Measurements from ENCODE around the gene NPLOC4. TPM values are rescaled to one million over a fixed set of nuclear protein-coding genes. Genes with fewer than 3 reads are reported as not detected.

The NPLOC4 gene
- total and polyA plus RNA-seq, 2 of the 8 experiments (the other 6 are each of a cell fraction or from before 2014, with no cell fraction given), result 70.7 to 92.7 TPM

DNA sequence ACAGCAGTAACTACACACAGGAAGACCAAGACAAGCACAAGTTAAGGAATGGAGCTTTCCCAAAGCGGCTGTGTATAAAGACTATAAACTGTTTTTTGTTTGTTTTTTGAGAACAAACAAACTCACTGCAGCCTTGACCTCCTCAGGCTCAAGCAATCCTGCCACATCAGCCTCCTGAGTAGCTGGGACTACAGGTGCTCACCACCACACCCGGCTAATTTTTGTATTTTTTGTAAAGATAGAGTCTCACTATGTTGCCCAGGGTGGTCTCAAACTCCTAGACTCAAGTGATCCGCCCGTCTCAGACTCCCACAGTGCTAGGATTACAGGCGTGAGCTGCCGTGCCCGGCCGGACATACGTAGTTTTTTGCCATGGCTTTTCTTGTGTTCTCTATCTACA lies 23.5 kb upstream of the NPLOC4 start:
- TF ChIP-seq SP4 (IDR thresholded peaks at IDR 0.05; ENCODE audit: low read length), result no peak
- TF ChIP-seq EZH2 (IDR thresholded peaks at IDR 0.05; ENCODE audit: low read depth, low read length, severe bottlenecking), result no peak
- no peak for TF ChIP-seq TAF1 (IDR thresholded peaks at IDR 0.05; ENCODE audit: low read depth, low read length)
- TF ChIP-seq CEBPB (IDR thresholded peaks at IDR 0.05; ENCODE audit: low read depth, low read length), result no peak
- no peak for TF ChIP-seq RBBP5 (IDR thresholded peaks at IDR 0.05; ENCODE audit: borderline replicate concordance, low read depth, low read length)
- no peak for TF ChIP-seq JUN (IDR thresholded peaks at IDR 0.05; ENCODE audit: low read depth, low read length)
- no peak for TF ChIP-seq BRCA1 (IDR thresholded peaks at IDR 0.05; ENCODE audit: low read depth, low read length)
- no peak for TF ChIP-seq YY1 (IDR thresholded peaks at IDR 0.05; ENCODE audit: low read depth, low read length)
- Histone ChIP-seq H3K9me3 (ENCODE audit: insufficient read depth in 2 of 2, low read depth in 1 of 2, low read length in 1 of 2) (no peaks in the 10 kb centered on the region), H3K27ac (ENCODE audit: low read depth, low read length) (no peak overlapping the region), H3K23me2 (ENCODE audit: low read depth, low read length) (no peaks in the 10 kb centered on the region; the same call in 1 of the 2 replicates), H4K5ac (ENCODE audit: insufficient read length, low read depth, low read length) (no peak overlapping the region), H4K20me1 (replicated peaks in 1 of 2; ENCODE audit: control insufficient read depth in 1 of 2, insufficient read depth in 2 of 2, low read length in 2 of 2) (no peaks in the 10 kb centered on the region), H3K14ac (ENCODE audit: insufficient read length) (no peak overlapping the region), H3K4me1 (replicated peaks in 1 of 4; ENCODE audit: control insufficient read depth in 3 of 4, insufficient read depth in 4 of 4, low read length in 3 of 4) (peaks cover under 1 to 5% (median 2%) of the 10 kb centered on the region in 4 experiments), H2BK20ac (ENCODE audit: low read length) (no peak overlapping the region), H3K9ac (replicated peaks in 1 of 4; ENCODE audit: extremely low read depth in 1 of 4, low read depth in 3 of 4, low read length in 3 of 4) (no peak overlapping the region), H3K79me2 (ENCODE audit: control insufficient read depth in 1 of 2, insufficient read depth in 2 of 2, low read length in 2 of 2) (peaks cover 0 to 2% of the 10 kb centered on the region in 2 experiments; a peak in 1 of 4 replicates), H3K4me2 (ENCODE audit: insufficient read depth in 1 of 2, low read depth in 2 of 2, low read length in 2 of 2) (no peak overlapping the region), H2BK12ac (ENCODE audit: low read depth, low read length) (no peak overlapping the region), H3K56ac (replicated peaks; ENCODE audit: insufficient read length, low read depth, low read length) (no peak overlapping the region), H2BK15ac (ENCODE audit: low read length) (no peak overlapping the region), H2AK5ac (ENCODE audit: low read depth, low read length) (no peak overlapping the region), H3K18ac (ENCODE audit: extremely low read depth, low read length) (no peak overlapping the region), H2BK120ac (replicated peaks; ENCODE audit: low read depth, low read length) (no peak overlapping the region), H3K23ac (ENCODE audit: insufficient read length) (no peak overlapping the region), H2AFZ (ENCODE audit: low read length) (no peak overlapping the region), H3K79me1 (ENCODE audit: low read depth, low read length) (peaks cover 4% of the 10 kb centered on the region; the same call in 1 of the 2 replicates), H3K36me3 (ENCODE audit: control insufficient read depth in 2 of 4, insufficient read depth in 4 of 4, low read length in 3 of 4) (peaks cover 0 to 5% (median 0%) of the 10 kb centered on the region in 4 experiments; a peak in 1 of 8 replicates), H3K4me3 (ENCODE audit: extremely low read depth in 1 of 4, insufficient read depth in 2 of 4, low read depth in 3 of 4, low read length in 4 of 4) (no peak overlapping the region), H3K4ac (replicated peaks; ENCODE audit: insufficient read length, low read depth, low read length) (no peak overlapping the region), H4K8ac (ENCODE audit: extremely low read depth, insufficient read depth, low read length) (no peak overlapping the region), H4K91ac (replicated peaks; ENCODE audit: insufficient read length, low read length) (no peak overlapping the region), H3K27me3 (replicated peaks in 1 of 4; ENCODE audit: control insufficient read depth in 3 of 4, extremely low read depth in 1 of 4, insufficient read depth in 3 of 4, low read length in 3 of 4) (no peaks in the 10 kb centered on the region), H2BK5ac (ENCODE audit: low read depth, low read length) (no peak overlapping the region)
- CTCF ChIA-PET (ENCODE audit: partially characterized antibody), result interaction anchor here (0.7 to 1.2 kb wide), 4 partner anchors 11 to 22 kb away, joined by 3 read pairs; no protein-coding TSS in a partner anchor
- 92% methylated on average over 9 of the region's 9 CpGs; no CpG with 5 or more reads in 1 of the 2 experiments for WGBS, 2 experiments (ENCODE audit: extremely low coverage in 1 of 2, insufficient coverage in 1 of 2, insufficient read length in 1 of 2, insufficient replicate concordance in 2 of 2, low coverage in 1 of 2, low lambda C conversion rate in 2 of 2, missing lambda C conversion rate in 1 of 2)
- DNase-seq (ENCODE audit: low read depth in 1 of 2, low spot score in 2 of 2), result no peak
- FAIRE-seq, result no peak
- POLR2A ChIA-PET (ENCODE audit: partially characterized antibody), result interaction anchor here (1.0 to 2.1 kb wide), 7 partner anchors 10 to 42 kb away, joined by 3 to 8 read pairs (median 4); partner anchors contain the start of genes MRPL12, NPLOC4 and TSPAN10

Data from H1 (cell line).